Osteoblast (primary cell): Measurements from ENCODE around the gene TNFRSF1B. TPM values are rescaled to one million over a fixed set of nuclear protein-coding genes. Genes with fewer than 3 reads are reported as not detected.
A peak's percentile ranks its signal among the peaks of the same experiment; 100 is the strongest.

Source experiments
- DNase-seq: peaks from one replicate; pipeline ENCODE4 v3.0.0; 2011; ENCODE audit warnings: low spot score, mixed read lengths; ENCODE audit not compliant: insufficient read length; ENCODE audit errors: missing footprints
- H2AFZ ChIP-seq: 2 replicates; pipeline ENCODE4 v1.6.0; 2011; ENCODE audit warnings: mild to moderate bottlenecking, low read length
- H3K27ac ChIP-seq: 2 replicates; pipeline ENCODE4 v1.5.1; 2011; ENCODE audit warnings: mild to moderate bottlenecking, low read depth, low read length, moderate library complexity
- H3K27me3 ChIP-seq: 2 replicates; pipeline ENCODE4 v1.6.0; 2012; ENCODE audit warnings: mild to moderate bottlenecking, control low read depth, inconsistent platforms, low read length, moderate library complexity; ENCODE audit not compliant: insufficient read depth
- H3K36me3 ChIP-seq: 2 replicates; pipeline ENCODE4 v1.5.1; 2011; ENCODE audit warnings: mild to moderate bottlenecking, low read length, control low read depth, moderate library complexity; ENCODE audit not compliant: insufficient read depth
- H3K4me1 ChIP-seq: 2 replicates; pipeline ENCODE4 v1.5.1; 2011; ENCODE audit warnings: mild to moderate bottlenecking, low read length, control low read depth, moderate library complexity; ENCODE audit not compliant: insufficient read depth
- H3K4me2 ChIP-seq: 2 replicates; pipeline ENCODE4 v1.6.0; 2011; ENCODE audit warnings: mild to moderate bottlenecking, low read length; ENCODE audit not compliant: insufficient read depth
- H3K4me3 ChIP-seq: fragments of 200-600 bp; sonication (generic); 3 replicates; pipeline ENCODE4 v1.5.1; 2012; ENCODE audit warnings: mild to moderate bottlenecking, low read length, inconsistent platforms; ENCODE audit not compliant: insufficient read depth
- H3K79me2 ChIP-seq: 2 replicates; pipeline ENCODE4 v1.6.0; 2012; ENCODE audit warnings: mild to moderate bottlenecking, low read length, control low read depth, inconsistent platforms; ENCODE audit not compliant: insufficient read depth
- H3K9me3 ChIP-seq: 2 replicates; pipeline ENCODE4 v1.5.1; 2011; ENCODE audit warnings: low read depth, low read length, control low read depth
- H4K20me1 ChIP-seq: 2 replicates; pipeline ENCODE4 v1.6.0; 2012; ENCODE audit warnings: mild to moderate bottlenecking, low read length, control low read depth; ENCODE audit not compliant: insufficient read depth
- total RNA-seq: library from RNA; depleted of rRNA; stranded (reverse); fragments of >200 nt; gene quantifications from 2 replicates; pipeline ENCODE4 v1.2.3, GENCODE V29; 2012
- TF ChIP-seq, protein P1 (sequence below): IDR thresholded peaks from 2 replicates; pipeline ENCODE4 v1.5.1; 2011; ENCODE audit warnings: mild to moderate bottlenecking, low read depth, low read length, moderate library complexity; ENCODE audit errors: extremely low read depth

Gene TNFRSF1B
- total RNA-seq, 1 donor, result 12.7 TPM

DNA sequence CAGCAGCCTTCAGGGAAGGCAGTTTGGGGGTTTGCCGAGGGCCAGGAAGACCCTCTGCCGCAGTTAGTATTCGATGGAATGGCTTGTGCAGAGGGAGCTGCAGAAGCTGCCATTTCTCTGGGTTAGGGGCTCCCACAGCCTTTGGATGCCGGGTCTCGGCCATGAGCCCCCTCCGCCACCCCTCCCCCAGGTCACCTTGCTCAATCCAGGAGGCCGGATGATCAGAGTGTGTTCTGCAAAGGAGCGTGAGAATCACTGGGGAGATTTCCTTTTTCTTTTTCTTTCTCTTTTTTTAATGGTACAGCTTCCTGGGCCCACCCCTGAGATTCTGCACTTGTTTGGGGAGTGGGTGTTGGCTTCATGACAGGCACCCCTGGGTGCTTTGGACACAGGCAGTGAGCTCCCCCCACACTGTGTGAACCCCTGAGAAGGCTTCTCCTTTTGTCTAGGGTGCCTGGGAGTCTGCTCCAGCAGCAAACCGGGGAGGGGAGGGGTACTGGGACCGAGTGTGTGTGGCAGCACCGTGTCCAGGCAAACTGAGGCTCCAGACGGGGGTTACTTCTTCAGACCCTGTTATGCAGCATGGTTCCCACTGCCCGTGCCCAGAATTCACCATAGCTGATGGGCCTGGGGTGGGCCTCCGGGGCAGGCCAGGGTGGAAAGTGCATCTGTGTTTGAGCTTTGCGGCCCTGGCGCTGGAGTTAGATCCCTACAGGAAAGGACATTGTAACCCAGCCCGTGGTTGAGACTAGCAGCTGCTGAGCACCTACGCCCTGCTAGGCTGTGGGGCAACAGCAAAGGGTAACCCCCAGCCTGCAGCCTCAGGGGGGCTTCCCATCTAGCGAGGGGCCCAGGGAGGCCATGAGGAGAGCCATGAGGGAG is 18.5 kb downstream of the TNFRSF1B start:
- H3K4me1 ChIP-seq, result peaks cover 22% of the 10 kb centered on the region
- no peaks in the 10 kb centered on the region for H3K36me3 ChIP-seq
- H4K20me1 ChIP-seq, result peaks cover 4% of the 10 kb centered on the region
- TF ChIP-seq, protein P1, sequence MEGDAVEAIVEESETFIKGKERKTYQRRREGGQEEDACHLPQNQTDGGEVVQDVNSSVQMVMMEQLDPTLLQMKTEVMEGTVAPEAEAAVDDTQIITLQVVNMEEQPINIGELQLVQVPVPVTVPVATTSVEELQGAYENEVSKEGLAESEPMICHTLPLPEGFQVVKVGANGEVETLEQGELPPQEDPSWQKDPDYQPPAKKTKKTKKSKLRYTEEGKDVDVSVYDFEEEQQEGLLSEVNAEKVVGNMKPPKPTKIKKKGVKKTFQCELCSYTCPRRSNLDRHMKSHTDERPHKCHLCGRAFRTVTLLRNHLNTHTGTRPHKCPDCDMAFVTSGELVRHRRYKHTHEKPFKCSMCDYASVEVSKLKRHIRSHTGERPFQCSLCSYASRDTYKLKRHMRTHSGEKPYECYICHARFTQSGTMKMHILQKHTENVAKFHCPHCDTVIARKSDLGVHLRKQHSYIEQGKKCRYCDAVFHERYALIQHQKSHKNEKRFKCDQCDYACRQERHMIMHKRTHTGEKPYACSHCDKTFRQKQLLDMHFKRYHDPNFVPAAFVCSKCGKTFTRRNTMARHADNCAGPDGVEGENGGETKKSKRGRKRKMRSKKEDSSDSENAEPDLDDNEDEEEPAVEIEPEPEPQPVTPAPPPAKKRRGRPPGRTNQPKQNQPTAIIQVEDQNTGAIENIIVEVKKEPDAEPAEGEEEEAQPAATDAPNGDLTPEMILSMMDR, result no peak
- no peaks in the 10 kb centered on the region for H3K9me3 ChIP-seq
- H3K27me3 ChIP-seq, result no peaks in the 10 kb centered on the region
- DNase-seq, result no peak
- H2AFZ ChIP-seq, result peak overlapping the region; percentile 81
- H3K4me3 ChIP-seq, result no peak overlapping the region
- no peak overlapping the region for H3K4me2 ChIP-seq
- H3K27ac ChIP-seq, result peak overlapping the region; percentile 17
- H3K79me2 ChIP-seq, result peaks cover 56% of the 10 kb centered on the region

DNA sequence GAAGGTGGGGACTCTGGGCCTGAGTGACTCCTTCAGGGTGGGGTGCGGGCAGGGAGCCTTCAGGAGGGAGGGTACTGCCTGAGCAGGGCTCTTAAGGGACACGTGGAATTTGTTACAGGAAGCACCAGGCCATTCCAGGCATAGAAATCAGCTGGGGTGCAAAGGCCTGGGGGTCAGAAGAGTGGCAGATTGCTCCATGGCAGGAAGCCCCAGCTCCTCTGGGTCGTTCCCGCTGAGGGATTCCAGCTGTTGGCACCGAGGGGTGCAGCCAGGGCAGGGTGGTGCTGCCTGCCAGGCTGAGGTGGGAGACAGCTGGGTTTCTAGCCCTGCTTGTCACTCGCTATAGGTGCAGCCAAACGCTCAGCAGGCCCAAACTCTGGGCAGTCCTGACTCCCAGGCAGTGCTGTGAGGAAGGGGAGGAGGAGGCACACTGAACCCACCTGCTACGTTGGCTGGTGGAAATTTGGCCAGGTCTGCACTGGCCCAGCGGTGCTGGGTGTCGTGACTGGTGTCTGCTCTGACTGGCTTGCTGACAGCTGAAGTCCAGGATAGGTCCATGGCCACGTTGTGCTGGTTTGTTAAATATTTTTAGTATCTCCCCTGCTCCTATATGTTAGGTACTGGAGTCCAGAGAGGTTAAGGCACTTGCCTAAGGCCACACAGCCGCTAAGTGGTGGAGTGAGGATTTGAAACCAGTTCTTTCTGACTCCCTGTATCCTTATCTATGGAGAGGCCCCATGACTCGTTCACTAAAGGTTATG is 19.3 kb downstream of the TNFRSF1B start:
- Histone ChIP-seq H3K27me3 (no peaks in the 10 kb centered on the region), H3K27ac (no peak overlapping the region), H3K4me2 (no peak overlapping the region), H3K4me3 (no peak overlapping the region), H3K4me1 (peaks cover 22% of the 10 kb centered on the region), H4K20me1 (peaks cover 4% of the 10 kb centered on the region), H3K36me3 (no peaks in the 10 kb centered on the region), H3K9me3 (no peaks in the 10 kb centered on the region), H2AFZ (no peak overlapping the region), H3K79me2 (peaks cover 56% of the 10 kb centered on the region)
- DNase-seq, result no peak
- TF ChIP-seq, protein P1, result no peak

DNA sequence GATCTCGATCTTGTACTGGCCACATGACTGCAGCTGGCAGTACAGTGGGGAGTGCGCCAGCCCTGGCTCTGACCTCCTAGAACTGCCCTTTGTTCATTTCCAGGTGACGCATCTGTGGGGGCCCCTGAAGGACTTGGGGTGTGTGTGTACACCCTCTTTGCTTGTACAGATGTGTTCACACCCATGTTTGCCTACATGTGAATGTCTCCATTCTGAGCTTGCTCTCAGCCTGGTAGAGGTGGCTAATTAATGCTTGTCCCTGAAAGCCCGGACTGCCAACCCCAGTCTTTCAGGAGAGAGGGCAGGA is 19.8 kb downstream of the TNFRSF1B start:
- no peak overlapping the region for H2AFZ ChIP-seq
- TF ChIP-seq, protein P1, result no peak
- no peak for DNase-seq
- H3K4me2 ChIP-seq, result no peak overlapping the region
- H3K79me2 ChIP-seq, result peaks cover 56% of the 10 kb centered on the region
- no peaks in the 10 kb centered on the region for H3K36me3 ChIP-seq
- no peak overlapping the region for H3K4me3 ChIP-seq
- H3K4me1 ChIP-seq, result peaks cover 22% of the 10 kb centered on the region
- no peaks in the 10 kb centered on the region for H3K9me3 ChIP-seq
- no peak overlapping the region for H3K27ac ChIP-seq
- H3K27me3 ChIP-seq, result no peaks in the 10 kb centered on the region
- peaks cover 4% of the 10 kb centered on the region for H4K20me1 ChIP-seq

DNA sequence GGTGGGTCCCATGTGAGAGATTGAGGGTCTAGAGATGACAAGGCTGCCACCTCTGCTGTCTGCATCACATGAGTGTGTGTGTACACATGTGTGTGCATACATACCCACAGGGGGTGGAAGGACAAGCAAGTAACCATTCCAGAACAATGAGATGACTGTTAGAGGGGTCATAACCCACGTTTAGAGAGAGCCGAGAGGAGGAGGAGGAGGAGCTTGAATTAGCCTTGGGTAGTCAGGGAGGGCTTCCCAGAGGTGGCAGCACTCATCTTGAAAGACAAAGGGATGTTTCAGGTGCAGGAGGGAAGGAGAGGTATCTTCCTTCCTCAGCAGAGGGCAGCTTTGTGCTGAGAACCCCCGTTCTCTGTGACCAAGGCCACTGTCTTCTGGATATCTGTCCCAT is 21.3 kb downstream of the TNFRSF1B start:
- Histone ChIP-seq H2AFZ (no peak overlapping the region), H3K9me3 (no peaks in the 10 kb centered on the region), H4K20me1 (peaks cover 4% of the 10 kb centered on the region), H3K4me3 (no peak overlapping the region), H3K27ac (no peak overlapping the region), H3K36me3 (no peaks in the 10 kb centered on the region), H3K4me2 (no peak overlapping the region), H3K4me1 (peaks cover 22% of the 10 kb centered on the region), H3K79me2 (peaks cover 53% of the 10 kb centered on the region), H3K27me3 (no peaks in the 10 kb centered on the region)
- DNase-seq, result no peak
- TF ChIP-seq, protein P1, result no peak
